ENCODE measurements around the gene LDLRAD3.

The LDLRAD3 gene

DNA sequence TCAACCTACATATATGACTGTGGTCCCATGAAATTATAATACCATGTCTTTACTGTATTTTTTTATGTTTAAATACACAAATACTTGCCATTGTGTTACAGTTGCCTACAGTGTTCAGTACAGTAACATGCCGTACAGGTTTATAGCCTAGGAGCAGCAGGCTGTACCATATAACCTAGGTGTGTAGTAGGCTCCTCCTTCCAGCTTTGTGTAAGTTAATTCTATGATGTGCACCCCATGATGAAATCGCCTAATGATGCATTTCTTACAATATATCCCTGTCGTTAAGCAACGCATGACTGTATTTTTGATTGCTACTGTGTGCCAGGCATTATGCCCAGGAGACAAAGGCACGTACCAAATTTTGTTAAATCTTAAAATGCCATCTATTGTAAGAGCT, 163.7 kb downstream of the LDLRAD3 start:
- DNase-seq = no peak

DNA sequence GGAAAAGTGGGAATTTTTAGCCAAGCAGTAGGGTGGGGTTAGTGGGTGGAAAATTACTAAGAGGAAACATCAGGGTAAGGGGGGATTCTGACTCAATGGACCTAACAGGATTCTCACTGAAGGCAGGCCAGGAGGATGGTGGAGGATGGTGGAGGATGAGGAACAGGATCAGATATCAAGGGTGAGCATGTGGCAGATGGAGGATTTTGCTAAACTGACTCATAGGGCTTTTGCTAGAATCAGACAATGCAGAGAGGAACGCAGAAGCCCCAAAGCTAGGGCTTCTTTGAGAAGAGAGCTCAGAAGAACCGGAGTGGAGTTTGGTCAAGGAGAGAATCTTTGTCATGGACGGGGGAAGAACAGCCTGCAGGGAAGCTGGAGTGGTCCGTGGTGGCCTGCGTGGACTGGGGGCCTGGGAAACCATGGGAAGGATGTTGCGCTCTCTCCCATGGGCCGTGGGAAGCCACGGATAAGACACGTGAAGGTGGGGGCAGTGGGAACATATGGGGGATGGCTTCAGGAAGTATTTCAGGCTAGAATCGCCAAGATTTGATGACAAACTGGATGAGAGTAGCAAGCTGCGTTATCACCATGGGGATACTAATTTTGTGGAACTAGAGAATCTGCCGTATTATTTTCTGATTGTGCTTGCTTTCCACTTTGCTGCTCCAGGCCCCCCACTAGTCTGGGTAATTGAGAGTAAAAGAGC, 165.2 kb downstream of the LDLRAD3 start:
- DNase-seq = no peak

DNA sequence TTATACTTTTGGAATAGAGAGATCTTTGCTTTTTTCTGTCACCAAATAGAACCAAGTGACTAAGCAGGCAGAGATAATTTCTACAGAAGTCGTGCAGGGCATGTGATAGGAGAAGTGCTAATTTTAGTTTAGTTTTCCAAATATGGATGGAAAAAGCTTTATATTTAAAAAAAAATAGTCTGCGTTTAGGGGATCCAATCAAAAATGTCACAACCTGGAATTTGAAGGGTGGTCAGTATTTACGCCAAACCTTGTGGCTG, 165.7 kb downstream of the LDLRAD3 start:
- no peak for DNase-seq

DNA sequence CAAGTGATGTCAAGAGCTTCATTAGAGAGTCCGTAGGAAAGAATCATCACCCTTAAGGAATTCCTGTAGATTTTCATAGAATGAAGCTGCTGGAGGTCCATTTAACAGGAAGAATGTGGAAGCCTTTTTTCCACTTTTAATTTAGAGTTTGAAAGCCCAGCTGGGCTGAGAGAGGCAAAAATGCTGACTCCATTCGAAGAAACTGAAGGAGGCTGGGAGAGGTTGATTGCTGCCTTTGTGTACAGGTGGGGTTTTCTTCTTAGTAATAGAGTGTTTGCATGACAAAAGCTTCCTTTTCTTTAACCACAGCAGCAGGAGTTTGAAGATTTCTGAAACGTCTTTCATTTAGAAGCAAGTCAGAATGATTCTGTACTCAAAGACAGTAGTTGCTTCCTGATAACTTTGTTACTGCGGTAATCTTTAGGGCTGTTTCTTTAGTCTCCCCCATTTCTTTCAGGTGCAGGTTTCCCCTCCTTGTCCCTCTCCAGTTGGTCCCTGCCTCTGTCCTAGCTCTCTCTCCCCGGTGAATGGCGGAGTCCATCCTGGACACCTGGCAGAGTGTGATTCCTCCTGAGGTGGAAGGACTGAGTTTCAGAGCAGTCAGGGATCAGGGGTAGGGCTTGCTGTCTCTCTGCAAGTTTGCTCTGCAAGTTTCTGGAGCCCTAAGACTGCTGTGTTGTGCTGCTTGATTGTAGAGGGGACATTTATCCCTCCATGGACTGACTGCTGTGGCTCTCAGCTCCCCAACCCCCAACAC, 166.2 kb downstream of the LDLRAD3 start:
- DNase-seq = no peak

DNA sequence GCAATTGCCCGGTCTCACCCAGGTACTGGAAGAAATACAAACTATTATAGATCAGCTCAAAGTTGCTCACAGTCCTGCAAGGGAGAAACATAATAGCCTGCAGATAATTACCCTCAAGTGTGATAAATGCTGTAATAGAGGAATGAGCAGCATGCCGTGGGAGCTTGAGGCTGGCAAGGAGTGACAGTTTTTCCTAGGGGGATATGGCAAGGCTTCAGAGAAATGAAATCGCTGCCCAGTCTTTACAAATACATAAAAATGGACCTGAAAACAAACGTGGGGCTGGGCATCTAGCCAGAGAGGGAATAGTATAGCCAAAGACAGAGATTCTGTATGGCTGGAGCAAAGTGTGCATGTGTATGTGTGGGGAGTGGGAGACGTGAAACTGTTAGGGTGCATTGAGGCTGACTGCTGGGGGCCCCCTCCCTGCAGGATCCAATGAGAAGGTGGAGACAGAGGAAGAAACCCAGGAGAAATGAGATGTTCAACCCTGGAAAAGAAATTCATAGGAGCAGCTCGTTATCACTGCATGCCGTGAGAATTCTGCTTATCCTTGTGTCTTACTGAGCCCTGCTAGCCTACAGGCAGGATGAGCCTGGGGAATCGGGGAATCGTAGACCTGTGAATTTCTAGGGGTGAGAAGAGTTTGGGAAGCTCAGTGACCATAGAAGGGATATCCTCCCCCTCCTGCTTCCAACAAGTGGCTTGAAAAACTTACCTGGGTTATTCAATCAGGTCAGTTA, 167.0 kb downstream of the LDLRAD3 start:
- no peak for DNase-seq

DNA sequence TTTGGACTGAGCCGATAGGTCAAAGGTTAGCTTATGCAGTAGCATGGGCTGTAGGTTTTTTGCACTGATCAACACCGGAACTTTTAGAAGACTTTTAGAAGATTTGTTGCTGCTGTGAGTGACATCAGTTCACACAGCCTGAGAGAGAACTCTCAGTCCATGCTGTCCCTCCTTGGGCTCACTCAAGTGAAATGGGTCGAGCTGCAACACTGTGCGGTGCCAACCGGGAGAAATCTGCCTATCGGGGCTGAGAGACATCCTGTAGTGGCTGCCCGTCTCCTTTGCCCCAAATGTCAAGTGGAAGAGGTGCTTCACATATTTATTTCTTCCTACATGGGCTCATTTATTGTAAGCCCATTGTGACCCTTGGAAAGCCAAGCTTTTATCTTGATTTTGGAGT, 170.2 kb downstream of the LDLRAD3 start:
- DNase-seq = no peak

DNA sequence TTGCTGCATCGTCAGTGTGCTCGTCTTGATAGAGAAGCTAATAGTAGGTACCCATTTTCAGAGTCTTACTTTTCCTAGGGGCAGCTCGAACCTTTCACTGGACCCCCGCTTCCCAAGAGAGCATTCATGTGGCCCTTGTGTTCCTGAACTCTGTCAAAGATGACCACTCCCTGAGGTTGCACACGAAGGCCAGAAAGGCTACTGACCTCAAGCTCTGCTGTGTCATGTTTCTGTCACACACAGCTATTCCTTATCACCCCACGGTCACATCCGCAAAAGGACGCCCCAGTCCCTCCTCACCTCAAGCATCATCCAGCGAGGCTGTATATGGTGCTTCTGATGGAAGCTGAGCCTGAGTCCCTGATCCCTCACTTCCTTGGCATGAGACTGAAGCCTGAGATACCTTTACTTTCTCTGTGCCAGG, 171.5 kb downstream of the LDLRAD3 start:
- DNase-seq = no peak

DNA sequence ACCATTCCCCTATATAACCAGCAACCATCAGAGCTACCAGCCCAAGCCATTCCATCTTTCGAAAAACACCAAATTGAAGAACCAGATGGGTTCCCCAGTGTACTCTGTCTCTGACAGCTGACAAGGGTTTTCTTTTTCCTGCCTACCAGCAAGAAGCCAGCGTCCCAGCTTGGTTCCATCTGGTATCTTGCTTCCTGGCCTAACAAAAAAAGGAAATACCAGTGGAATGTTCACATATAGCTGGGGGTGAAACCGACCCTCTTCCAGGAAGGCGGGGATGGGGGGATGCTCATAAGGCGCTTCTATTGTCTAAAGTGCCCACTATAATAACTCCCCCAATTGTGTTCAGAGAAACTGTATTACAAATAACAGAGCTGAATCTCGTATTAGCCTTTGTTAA, 172.3 kb downstream of the LDLRAD3 start:
- no peak for DNase-seq

DNA sequence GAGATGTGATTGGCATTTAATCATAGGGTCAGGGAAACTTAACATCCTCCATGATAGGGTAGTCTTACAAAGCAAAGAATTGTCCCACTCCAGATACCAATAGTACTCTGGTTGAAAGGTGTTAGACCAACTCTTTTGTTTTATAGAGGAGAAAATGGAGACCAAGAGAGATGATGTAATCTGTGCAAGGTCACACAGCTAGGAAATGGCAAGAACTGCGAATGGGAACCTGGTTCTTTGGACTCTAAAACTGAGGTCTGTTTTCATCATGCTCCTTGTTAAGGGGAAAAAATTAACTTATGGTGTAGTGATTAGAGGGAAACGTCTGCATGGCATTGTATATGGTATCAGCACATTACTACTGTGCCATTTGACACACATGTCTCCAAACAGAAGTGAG, 174.2 kb downstream of the LDLRAD3 start:
- no peak for DNase-seq

DNA sequence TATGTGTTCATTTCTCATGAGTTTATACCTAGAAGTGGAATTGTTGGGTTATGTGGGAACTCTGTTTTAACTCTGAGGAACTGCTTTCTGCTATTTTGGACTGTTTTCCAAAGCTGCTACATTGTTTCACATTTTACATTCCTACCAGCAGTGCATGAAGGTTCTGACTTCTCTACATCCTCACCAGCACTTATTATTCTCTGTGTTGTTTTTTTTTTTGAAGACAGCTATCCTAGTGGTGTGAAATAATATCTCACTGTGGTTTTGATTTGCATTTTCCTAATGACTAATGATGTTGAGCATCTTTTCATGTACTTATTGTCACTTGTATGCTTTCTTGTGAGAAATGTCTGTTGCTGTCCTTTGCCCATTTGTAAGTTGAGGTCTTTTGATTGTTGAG, 175.4 kb downstream of the LDLRAD3 start:
- DNase-seq = no peak

DNA sequence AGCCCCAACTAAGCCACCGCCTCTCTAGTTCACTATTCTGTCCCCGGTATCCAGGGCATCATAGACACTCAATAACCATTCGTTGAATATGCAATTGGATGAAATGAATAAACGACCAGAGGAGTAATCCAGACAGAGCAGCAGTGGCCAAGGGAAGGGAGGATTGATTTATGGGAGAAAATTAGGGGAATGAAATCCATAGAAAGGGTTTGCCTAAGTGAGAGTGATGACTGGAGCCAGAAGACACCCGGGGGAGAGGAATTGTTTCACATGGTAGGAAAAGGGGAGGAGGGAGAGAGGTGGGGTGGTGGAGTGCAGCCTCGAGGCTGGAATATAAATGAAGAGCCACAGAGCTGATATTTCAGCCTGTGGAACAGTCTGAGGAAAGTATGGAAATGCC, 177.2 kb downstream of the LDLRAD3 start:
- DNase-seq = no peak

DNA sequence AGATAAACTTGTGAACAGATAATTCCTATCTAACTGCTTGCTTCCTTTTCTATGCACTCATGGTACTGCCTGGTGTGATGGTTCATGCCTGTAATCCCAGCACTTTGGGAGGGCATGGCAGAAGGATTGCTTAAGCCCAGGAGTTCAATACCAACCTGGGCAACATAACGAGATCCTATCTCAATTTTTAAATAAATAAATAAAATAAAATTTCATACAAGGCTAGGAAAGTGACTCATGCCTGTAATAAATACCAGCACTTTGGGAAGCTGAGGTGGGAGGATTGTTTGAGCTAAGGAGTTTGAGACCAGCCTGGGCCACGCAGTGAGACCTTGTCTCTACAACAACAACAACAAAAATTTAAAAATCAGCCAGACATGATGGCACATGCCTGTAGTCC, 178.8 kb downstream of the LDLRAD3 start:
- DNase-seq = no peak

DNA sequence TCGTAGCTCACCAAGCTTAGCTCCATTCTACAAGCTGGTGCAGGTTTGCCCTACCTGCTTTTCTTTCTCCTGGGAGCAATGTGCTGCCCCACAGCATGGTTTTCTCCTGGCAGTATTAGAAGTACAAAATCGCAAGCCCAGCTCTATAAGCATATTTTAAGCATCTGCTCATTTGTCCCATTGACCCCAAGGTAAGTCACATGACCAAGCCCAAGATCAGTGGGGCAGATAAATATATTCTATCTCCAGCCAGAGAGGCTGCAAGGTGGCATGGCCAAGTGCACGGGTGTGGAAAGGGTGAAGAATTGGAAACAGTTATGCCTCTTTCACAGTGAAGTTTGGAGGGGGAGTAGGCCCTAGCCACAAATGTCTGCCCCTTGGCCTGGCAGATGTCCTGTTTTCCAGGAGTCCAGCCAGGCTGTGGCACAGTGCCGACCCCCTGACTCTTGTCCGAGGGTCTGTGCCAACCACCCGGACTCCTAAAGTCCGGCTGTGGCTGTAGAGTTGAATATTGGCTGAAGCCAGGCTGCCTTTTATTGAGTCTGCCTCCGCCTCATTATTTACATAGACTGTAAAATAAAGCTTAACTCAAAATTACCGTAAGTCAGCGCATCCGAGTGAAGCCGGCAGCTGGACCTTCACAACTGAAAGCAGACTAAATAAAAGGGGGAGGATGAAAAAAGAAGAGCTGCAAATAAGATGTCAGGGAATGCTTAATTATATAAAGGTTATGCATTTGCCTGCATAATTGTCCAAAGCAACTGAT, 179.7 kb downstream of the LDLRAD3 start:
- peak; percentile 70 for DNase-seq

DNA sequence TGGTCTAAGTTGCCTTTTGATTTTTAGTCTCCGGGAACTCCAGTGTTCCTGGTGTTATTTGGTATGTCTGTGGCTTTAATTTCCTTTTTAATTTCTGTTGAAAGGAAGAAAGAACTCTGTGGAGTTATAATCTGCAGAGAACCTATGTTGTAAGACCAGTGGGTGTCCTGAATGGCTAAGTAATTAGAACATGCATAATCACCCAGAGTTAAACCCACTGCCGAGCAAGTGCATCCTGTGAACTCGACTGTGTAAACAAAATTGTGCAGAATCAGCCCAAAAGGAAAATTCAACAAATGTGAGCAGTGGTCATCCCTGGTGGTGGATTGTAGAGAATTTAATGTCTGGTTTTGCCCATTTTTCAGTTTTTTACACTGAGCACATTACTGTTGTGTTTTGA, 182.8 kb downstream of the LDLRAD3 start:
- no peak for DNase-seq

DNA sequence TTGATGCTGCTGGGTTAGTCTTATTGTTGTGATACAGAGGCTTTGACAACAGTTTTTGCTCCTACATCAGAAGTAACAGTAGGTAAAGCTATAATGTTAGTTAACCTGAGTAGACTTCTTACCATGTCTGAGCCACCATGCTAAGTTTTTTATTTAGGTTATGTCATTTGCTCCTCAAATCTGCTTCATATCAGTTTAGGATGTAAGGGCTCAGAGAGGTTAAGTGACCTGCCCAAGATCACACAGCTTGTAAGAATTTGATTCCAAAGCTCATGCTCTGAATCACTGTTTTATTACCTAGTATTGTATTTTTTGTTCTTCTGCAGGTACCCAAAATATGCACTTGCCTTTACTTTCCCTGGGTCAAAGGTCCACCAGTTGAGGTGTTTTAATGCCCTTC, 183.7 kb downstream of the LDLRAD3 start:
- DNase-seq = no peak

DNA sequence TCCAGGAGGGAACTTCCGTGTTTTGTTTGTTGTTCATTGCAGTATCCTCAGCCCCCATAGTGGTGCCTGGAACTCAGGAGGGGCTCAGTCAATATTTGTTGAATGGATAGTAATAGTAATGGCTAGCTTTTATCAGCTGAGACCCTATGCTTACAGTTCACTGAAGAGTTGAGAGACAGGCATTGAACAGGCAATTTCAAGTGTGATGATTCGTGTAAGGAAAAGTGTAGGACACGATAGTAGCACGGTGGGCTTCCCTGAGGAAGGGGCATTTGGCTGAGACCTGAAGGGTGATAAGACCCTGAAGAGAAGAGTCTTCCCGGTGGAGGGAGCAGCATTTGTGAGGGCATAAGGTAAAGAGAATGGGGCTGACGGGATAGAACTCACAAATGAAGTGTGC, 186.1 kb downstream of the LDLRAD3 start:
- DNase-seq = no peak

DNA sequence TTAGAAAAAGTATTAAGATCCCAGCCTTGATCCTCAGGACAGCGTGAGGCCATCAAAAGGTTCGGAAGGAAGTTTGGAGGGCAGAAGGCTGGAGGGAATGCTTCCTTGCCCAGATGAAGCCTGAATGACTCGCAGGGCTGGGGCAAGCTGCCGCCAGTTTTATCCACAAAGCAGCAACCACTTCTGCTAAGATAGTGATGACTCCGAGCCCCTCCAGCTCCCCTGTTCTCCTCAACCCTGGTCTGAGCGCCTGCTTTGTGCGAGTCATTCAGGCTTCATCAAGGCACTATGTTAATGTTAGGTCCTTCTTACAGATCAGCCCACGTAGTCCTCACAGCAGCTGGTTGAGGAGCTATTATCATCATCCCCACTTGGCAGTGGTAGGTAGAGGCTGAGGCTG, 186.5 kb downstream of the LDLRAD3 start:
- DNase-seq = no peak

DNA sequence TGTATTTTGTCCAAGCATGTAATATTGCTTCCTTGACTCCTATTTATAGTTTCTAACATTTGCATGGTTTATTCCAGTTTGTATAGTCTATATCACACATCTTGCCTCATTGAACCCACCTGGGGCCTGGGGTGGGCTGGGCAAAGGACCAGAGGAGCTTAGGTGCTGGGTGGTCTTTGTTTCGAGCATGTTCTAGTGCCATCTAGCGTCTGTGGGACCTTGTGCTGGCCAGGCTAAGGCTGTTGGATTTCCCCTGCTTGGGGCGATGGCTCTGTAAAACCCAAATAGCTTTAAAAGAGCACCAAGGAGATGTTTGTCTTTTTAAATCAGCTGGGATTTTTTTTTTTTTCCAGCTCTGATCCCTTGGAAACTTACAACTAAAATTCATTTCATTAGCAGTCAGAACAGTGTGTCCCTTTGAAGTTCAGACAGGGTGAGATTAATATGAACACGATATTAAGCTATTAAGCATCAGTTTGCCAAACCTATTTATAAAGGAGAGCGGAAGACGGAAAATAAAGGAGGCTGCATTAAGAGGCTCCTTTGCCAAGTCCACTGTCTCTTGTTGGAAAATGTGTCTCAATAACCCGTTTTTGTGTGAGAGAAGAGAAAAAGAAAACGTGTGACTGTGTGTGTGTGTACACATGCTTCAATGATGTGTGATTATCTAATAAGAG, 188.0 kb downstream of the LDLRAD3 start:
- DNase-seq = peak; percentile 74

DNA sequence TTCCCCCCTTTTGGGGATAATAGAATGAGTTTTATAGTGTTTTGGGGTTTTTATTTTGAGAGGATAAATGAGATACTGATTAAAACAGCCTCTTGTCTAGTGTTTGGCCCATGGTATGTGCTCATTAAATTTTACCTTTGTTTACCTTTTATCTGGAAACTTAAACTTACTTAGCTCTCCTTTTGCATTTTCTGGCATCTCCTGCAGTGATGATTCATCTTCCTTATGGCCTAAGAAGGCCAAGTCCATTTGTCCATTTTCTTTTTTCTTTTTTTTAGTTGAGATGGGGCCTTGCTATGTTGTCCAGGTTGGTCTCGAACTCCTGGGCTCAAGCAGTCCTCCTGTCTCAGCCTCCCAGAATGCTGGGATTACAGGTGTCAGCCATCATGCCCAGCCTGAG, 189.1 kb downstream of the LDLRAD3 start:
- DNase-seq = no peak

DNA sequence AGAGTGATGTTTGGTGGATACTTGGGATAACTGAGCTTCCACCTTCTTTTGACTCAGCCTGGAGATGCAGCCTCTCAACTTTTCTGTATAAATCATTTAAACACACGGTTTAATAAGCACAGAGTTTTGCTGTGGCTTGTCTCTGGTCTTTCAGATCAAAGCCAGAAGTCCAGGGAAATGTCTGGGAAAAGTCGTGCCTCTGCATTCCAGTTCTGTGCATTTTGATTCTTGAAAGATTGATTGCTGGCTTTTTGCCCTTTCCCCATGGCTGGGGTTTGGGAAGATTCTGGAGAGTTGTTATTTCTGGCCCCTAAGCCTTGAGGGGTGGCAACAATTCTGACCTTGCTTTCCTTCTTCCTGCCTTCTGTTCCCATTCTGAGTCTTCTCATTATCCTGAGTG, 191.2 kb downstream of the LDLRAD3 start:
- no peak for DNase-seq

DNA sequence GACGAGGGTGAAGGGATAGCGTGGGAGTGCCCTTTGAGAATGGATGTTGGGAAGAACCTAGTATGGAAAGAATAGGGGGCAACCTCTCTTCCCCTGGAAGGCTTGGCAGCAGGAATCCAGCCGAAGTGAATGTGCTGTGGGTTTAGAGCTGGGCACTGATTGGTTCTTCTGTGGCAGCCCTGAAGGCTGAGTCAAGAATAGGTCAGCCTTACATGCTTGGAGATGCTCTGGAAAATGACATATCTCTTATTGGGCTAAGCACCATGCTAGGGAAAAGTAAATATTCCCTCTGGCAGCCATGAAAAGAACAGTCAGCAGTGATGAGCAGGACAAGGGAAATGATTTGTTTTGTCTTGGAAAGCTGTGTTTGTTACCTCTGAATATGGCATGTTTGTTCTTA, 195.9 kb downstream of the LDLRAD3 start:
- no peak for DNase-seq

DNA sequence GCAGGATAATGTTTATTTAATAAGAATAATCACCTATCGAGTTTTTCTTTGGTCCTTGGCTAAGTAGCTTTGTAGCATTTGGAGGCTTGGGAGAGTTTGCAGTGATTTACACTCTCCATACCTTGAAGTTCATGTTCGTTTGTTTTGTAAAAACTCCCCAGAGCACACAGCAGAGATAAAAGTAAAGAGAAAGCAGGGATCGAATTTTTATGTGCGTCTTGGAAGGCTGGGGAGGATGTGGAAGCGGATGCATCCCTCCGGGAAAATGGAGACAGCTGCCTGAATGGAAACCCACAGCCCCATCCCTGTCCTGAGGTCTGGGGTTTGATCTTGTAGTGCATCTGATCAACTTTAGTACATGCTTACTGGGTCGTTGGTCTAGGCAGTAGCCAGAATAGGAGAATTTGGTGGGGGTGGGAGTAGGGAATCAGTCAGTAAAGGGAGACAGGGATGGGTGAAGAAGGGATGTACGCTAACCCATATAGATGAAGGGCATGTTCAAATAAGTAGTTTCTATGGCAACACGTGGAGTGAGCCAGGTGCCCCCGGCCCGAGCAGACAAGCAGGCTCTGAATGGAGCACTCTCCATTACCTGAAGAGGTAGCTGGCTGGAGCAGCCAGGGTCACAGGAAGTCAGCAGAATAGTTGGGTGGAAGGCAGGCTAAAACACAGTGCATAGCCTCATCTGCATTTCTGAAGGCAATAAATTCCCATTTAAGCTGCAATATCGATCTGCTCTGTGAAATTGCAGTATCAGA, 197.5 kb downstream of the LDLRAD3 start:
- no peak for DNase-seq
